ENCODE data around the gene BIN2.

BIN2 gene

GRCh38 chr12:51232642-51233041 lies 91.3 kb downstream of the BIN2 start:
- Histone ChIP-seq H3K9me3 (ENCODE audit: insufficient read depth, low read depth, low read length) (no peaks in the 10 kb centered on the region), H3K36me3 (ENCODE audit: insufficient read depth, low read length) (no peaks in the 10 kb centered on the region), H3K27ac (ENCODE audit: low read depth, low read length) (no peak overlapping the region), H3K4me3 (ENCODE audit: low read length) (no peak overlapping the region), H3K27me3 (ENCODE audit: insufficient read depth, low read length) (no peaks in the 10 kb centered on the region), H3K4me1 (ENCODE audit: insufficient read depth, low read length) (no peaks in the 10 kb centered on the region), H3K9ac (ENCODE audit: low read depth, low read length) (no peak overlapping the region)

Measured in HUES64 (cell line).